CD4-positive, CD25-positive, alpha-beta regulatory T cell (primary cell): ENCODE data around the gene IFITM10. TPM values are rescaled to one million over a fixed set of nuclear protein-coding genes. Genes with fewer than 3 reads are reported as not detected.
"Not testable (repeated sequence)": the region's sequence is repeated elsewhere in the genome, so short reads cannot be mapped to it uniquely, and the experiment has no call there.

Source experiments
- ATAC-seq, 2 donors: fragments of 150-1000 bp; cut with Tn5 transposase; one replicate each; pipeline ENCODE4 v1.10.0; 2021; ENCODE audit warnings: low read depth in 2 of 2, moderate number of reproducible peaks in 2 of 2, moderate library complexity in 1 of 2
- DNase-seq, 3 donors: peaks; one replicate each; pipeline versions ENCODE4 v3.0.0 to v3.0.0-alpha.2; 2012 to 2022; ENCODE audit warnings: mixed read lengths in 1 of 3
- H3K27ac ChIP-seq: one replicate; pipeline ENCODE4 v1.7.0; 2013; ENCODE audit warnings: mild to moderate bottlenecking, low read length; ENCODE audit not compliant: insufficient read depth, poor library complexity, severe bottlenecking
- H3K27me3 ChIP-seq: one replicate; pipeline ENCODE4 v1.7.0; 2013; ENCODE audit warnings: low read length; ENCODE audit not compliant: control insufficient read depth, insufficient read depth
- H3K36me3 ChIP-seq: one replicate; pipeline ENCODE4 v1.7.0; 2013; ENCODE audit warnings: mild to moderate bottlenecking, low read length, moderate library complexity; ENCODE audit not compliant: control insufficient read depth, insufficient read depth
- H3K4me1 ChIP-seq: 2 replicates; pipeline ENCODE4 v1.7.0; 2013; ENCODE audit warnings: mild to moderate bottlenecking, low read length; ENCODE audit not compliant: insufficient read depth, control insufficient read depth, poor library complexity, severe bottlenecking
- H3K4me3 ChIP-seq: one replicate; pipeline ENCODE4 v1.7.0; 2013; ENCODE audit warnings: low read depth, mild to moderate bottlenecking, low read length, moderate library complexity
- H3K9me3 ChIP-seq, 2 experiments: 1 replicate in 1 of 2; 2 replicates in 1 of 2; pipeline ENCODE4 v1.7.0; 2013; ENCODE audit warnings: low read length in 2 of 2, mild to moderate bottlenecking in 1 of 2, moderate library complexity in 1 of 2; ENCODE audit not compliant: control insufficient read depth in 2 of 2
- H3K27ac Mint-ChIP-seq, 3 donors: one replicate each; pipeline ENCODE4 v1.8.0; 2020 to 2022; ENCODE audit warnings: mild to moderate bottlenecking in 3 of 3, mixed read lengths in 3 of 3, moderate library complexity in 2 of 3
- H3K27me3 Mint-ChIP-seq: one replicate; pipeline ENCODE4 v1.8.0; 2022; ENCODE audit warnings: mild to moderate bottlenecking, mixed read lengths
- H3K36me3 Mint-ChIP-seq: one replicate; pipeline ENCODE4 v1.8.0; 2020; ENCODE audit warnings: mixed read lengths
- H3K4me1 Mint-ChIP-seq, 4 donors: one replicate each; pipeline ENCODE4 v1.8.0; 2020 to 2022; ENCODE audit warnings: mixed read lengths in 4 of 4, mild to moderate bottlenecking in 1 of 4
- H3K4me3 Mint-ChIP-seq, 4 donors: one replicate each; pipeline ENCODE4 v1.8.0; 2020 to 2022; ENCODE audit warnings: mild to moderate bottlenecking in 4 of 4, mixed read lengths in 4 of 4, moderate library complexity in 3 of 4
- H3K9me3 Mint-ChIP-seq, 7 donors: one replicate each; pipeline ENCODE4 v1.8.0; 2020 to 2022; ENCODE audit warnings: mixed read lengths in 7 of 7, mild to moderate bottlenecking in 3 of 7, moderate library complexity in 2 of 7
- polyA plus RNA-seq, 4 donors: library from polyadenylated mRNA; unstranded; fragments of 300-500 nt; fragmentation: Illumina TruSeq; gene quantifications; one replicate each; pipeline ENCODE4 v1.2.3, GENCODE V29; 2021
- total RNA-seq: library from RNA; stranded (reverse); gene quantifications from one replicate; pipeline ENCODE4 v1.2.3, GENCODE V29; 2022

IFITM10 gene
- total and polyA plus RNA-seq, 5 donors from 2014 or later, result 2.4 TPM; not detected in 4

DNA sequence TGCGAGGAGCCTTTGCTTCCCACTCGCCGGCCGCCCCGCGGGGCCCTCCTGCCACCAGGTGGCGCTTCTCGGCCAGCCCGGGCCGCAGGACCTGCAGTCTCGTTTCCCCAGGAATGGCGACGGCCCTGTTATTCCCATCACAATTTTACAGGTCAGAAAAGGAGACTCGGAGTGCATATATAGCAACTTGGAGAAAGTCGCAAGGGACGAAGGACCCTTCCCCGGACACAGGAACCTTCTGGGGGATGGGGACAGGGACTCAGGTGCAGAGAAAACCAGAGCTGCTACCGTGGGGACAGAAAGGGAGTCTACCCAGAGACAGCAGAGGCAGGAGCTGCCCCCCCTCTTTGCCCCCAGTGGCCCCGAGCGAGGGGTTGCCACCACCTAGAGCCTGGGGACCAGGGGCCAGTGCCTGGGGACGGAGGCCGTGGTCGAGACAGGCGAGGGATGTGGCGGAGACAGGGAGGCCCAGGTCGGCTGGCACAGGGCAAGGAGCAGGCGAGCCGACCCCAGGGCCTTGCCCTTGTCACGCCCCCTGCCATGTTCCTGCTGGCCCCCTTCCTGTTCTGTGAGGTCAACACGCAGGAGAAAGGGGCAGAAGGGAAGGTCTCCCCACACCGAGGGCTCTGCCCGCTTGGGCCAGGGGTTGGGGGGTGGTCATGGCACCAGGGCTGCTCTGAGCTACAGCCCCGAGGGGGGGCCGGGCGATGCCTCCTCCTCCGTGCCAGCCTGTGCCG, 56.9 kb downstream of the IFITM10 start:
- ATAC-seq, result peak in 1 of 2 donors; percentile 41
- Histone ChIP-seq H3K27me3 (no peaks in the 10 kb centered on the region), H3K4me1 (peaks cover 15% of the 10 kb centered on the region), H3K36me3 (no peaks in the 10 kb centered on the region), H3K4me3 (peak overlapping the region; percentile 26), H3K27ac (no peak overlapping the region), H3K9me3 (no peaks in the 10 kb centered on the region)
- Mint-ChIP-seq H3K4me3 (peak overlapping the region in 2 of 4 donors; percentile 72 to 81), H3K9me3 (peaks cover 0 to 2% (median 0%) of the 10 kb centered on the region in 7 donors), H3K27me3 (peaks cover 13% of the 10 kb centered on the region), H3K36me3 (no peaks in the 10 kb centered on the region), H3K27ac (peak overlapping the region in 1 of 3 donors; percentile 69), H3K4me1 (peaks cover 0 to 8% (median 0%) of the 10 kb centered on the region in 4 donors)
- DNase-seq, result peak; percentile 54 to 63 (median 56)

DNA sequence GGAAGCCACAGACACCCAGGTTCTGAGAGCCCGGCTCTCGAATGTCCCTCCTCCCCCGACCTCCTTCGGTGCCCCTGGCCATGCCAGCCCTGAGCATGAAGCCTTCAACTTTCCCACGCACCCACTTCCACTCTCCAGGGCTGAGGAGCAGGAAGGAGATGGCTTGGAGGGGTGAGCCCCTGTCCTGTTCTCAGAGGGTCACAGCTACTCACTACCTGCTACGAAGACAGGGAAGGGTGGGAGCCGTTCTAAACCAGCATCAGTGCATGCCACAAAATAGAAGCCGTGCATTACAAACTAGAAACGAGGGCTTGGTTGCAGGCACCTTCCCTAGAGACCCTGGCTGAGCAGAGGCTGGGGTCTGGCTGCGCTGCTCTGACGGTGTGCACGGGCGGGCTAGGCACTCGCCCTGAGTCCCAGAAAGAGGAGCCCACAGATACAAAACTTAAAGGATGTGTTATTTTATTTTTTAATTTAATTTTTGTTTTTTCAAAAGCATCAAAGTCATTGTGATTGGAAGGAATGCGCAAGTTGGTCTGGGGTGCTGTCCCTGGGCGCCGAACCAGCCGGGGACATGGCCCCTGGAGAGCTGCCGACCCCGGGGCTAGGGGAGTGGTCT, 57.6 kb downstream of the IFITM10 start:
- Histone ChIP-seq H3K9me3 (no peaks in the 10 kb centered on the region), H3K27ac (no peak overlapping the region), H3K4me3 (no peak overlapping the region), H3K36me3 (no peaks in the 10 kb centered on the region), H3K27me3 (no peaks in the 10 kb centered on the region), H3K4me1 (peaks cover 15% of the 10 kb centered on the region)
- ATAC-seq, result no peak
- Mint-ChIP-seq H3K4me3 (peak overlapping the region in 1 of 4 donors; percentile 72), H3K36me3 (no peaks in the 10 kb centered on the region), H3K4me1 (peaks cover 0 to 8% (median 0%) of the 10 kb centered on the region in 4 donors), H3K9me3 (no peaks in the 10 kb centered on the region), H3K27ac (no peak overlapping the region), H3K27me3 (peaks cover 8% of the 10 kb centered on the region)
- no peak for DNase-seq

DNA sequence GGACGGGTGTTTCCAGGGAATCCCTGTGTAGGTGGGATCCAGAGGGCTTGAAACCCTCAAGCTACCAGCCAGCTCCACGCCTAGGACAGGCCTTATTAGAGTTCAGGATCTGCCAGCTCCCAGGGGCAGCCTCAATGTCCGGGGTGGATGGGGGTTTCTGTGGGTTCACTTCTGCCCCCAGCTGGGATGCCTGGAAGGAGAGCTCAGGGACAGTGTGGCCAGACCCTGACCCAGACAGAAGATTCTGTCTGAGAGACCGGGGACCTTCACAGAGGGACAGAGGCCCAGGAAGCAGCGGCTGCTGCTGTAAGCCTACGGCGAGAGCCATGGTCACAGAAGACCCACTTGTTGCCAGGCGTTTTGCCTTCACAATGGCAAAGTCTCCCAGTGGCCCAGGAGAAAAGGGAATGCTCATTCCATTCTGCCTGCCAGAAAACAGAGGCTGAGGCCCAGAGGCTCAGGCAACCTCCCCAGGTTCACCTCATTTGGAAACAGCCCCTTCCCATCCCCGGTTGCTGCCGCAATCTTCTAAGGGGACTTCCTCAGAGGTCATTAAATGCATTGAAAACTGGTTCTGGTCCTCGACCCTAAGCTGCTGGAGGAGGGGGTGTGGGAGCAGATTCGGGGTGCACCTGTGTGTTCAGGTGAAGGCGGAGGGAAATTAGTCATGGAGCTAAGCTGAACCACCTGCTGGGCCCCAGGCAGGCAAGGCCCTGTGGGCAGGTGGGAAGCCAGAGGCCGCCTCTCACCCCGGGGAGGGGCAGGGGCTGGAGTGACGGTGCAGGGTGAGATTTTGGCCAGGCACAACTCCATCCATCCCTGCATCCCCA, 58.3 kb downstream of the IFITM10 start:
- H3K4me3 Mint-ChIP-seq, result peak overlapping the region in 1 of 4 donors; percentile 28
- peaks cover 6% of the 10 kb centered on the region for H3K27me3 Mint-ChIP-seq
- no peak for ATAC-seq

DNA sequence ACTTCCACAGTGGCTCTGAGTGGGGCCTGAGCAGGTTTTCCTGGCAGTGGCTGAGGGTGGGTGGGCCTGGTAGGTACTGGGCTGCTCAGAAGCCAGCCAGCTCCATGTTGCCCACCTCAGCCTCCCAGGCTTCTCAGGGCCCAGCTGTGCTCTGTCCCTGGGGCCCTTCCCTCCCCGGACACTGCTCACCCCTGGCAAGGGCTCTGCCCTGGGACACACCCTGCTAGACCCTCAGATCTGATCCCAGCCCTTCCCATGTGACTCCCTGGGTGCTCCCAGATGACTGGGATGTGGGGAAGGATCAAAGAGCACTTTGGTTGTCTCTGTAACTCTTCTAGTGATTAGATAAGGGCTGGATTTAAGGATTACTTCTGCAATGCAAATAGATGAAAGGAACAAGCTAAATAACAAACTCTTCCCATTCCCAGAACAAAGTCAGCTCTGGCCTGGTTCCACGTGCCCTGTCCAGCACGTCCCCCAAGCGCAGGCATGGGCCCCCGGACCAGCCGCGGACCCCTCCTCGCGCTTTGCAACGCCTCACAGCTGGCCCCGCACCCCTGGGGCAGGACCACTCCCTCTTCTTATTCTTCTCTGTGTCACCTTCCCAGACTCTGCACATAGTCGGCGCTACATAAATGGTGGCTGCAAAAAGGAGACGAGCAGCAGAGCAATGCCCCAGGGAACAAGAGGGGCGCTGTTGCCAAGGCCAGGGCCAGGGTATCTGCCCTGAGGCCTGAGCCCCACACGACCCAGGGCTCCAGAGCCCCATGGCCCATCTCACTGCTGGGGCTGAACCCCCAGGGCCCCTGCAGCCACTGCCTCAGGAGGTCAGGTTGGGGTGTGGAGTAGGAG, 59.1 kb downstream of the IFITM10 start:
- no peak for ATAC-seq
- Histone ChIP-seq H3K36me3 (no peaks in the 10 kb centered on the region), H3K27ac (no peak overlapping the region), H3K27me3 (no peaks in the 10 kb centered on the region), H3K4me3 (no peak overlapping the region), H3K4me1 (peaks cover 15% of the 10 kb centered on the region), H3K9me3 (no peaks in the 10 kb centered on the region)
- no peak overlapping the region for H3K4me3 Mint-ChIP-seq
- H3K27me3 Mint-ChIP-seq, result peaks cover 4% of the 10 kb centered on the region
- H3K9me3 Mint-ChIP-seq, result no peaks in the 10 kb centered on the region
- no peak overlapping the region for H3K27ac Mint-ChIP-seq
- H3K4me1 Mint-ChIP-seq, result peaks cover 0 to 8% (median 0%) of the 10 kb centered on the region in 4 donors
- H3K36me3 Mint-ChIP-seq, result no peaks in the 10 kb centered on the region
- no peak for DNase-seq

More for the DNA sequence above, 58.3 kb downstream of the IFITM10 start:
- no peaks in the 10 kb centered on the region for H3K9me3 ChIP-seq
- H3K36me3 Mint-ChIP-seq, result no peaks in the 10 kb centered on the region
- H3K9me3 Mint-ChIP-seq, result no peaks in the 10 kb centered on the region
- no peak overlapping the region for H3K27ac ChIP-seq
- H3K4me3 ChIP-seq, result no peak overlapping the region
- H3K4me1 Mint-ChIP-seq, result peaks cover 0 to 8% (median 0%) of the 10 kb centered on the region in 4 donors
- H3K36me3 ChIP-seq, result no peaks in the 10 kb centered on the region
- peaks cover 15% of the 10 kb centered on the region for H3K4me1 ChIP-seq
- H3K27ac Mint-ChIP-seq, result no peak overlapping the region
- no peaks in the 10 kb centered on the region for H3K27me3 ChIP-seq
- no peak for DNase-seq

DNA sequence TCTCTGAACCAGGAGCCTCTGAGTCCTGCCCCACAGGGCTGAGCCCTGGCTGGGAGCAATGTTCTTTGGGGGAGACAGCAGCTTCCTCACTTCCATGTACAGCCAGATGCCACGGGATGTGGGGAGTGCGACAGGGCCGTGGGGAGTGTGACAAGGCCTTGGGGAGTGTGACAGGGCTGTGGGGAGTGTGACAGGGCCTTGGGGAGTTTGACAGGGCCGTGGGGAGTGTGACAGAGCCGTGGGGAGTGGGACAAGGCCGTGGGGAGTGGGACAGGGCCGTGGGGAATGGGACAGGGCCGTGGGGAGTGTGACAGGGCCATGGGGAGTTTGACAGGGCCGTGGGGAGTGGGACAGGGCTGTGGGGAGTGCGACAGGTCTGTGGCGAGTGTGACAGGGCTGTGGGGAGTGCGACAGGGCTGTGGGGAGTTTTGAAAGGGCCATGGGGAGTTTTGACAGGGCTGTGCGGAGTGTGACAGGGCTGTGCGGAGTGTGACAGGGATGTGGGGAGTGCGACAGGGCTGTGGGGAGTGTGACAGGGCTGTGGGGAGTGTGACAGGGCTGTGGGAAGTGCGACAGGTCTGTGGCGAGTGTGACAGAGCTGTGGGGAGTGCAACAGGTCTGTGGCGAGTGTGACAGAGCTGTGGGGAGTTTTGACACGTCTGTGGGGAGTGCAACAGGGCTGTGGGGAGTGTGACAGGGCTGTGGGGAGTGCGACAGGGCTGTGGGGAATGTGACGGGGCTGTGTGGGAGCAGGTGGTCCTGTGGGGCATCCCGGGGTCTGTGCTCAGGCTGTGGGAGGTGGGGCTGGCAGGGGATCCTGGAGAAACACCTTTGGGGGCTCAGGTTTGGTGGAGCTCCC, 60.0 kb downstream of the IFITM10 start:
- Mint-ChIP-seq H3K4me1 (peaks cover 0 to 7% (median 0%) of the 10 kb centered on the region in 4 donors), H3K4me3 (no peak overlapping the region), H3K27ac (peak overlapping the region in 1 of 3 donors; percentile 76), H3K27me3 (no peaks in the 10 kb centered on the region), H3K9me3 (no peaks in the 10 kb centered on the region), H3K36me3 (no peaks in the 10 kb centered on the region)
- no peaks in the 10 kb centered on the region for H3K36me3 ChIP-seq
- no peak overlapping the region for H3K4me3 ChIP-seq
- ATAC-seq (no peak), DNase-seq (no peak)
- H3K27ac ChIP-seq, result no peak overlapping the region
- peaks cover 15% of the 10 kb centered on the region for H3K4me1 ChIP-seq
- H3K9me3 ChIP-seq, result no peaks in the 10 kb centered on the region
- H3K27me3 ChIP-seq, result no peaks in the 10 kb centered on the region

DNA sequence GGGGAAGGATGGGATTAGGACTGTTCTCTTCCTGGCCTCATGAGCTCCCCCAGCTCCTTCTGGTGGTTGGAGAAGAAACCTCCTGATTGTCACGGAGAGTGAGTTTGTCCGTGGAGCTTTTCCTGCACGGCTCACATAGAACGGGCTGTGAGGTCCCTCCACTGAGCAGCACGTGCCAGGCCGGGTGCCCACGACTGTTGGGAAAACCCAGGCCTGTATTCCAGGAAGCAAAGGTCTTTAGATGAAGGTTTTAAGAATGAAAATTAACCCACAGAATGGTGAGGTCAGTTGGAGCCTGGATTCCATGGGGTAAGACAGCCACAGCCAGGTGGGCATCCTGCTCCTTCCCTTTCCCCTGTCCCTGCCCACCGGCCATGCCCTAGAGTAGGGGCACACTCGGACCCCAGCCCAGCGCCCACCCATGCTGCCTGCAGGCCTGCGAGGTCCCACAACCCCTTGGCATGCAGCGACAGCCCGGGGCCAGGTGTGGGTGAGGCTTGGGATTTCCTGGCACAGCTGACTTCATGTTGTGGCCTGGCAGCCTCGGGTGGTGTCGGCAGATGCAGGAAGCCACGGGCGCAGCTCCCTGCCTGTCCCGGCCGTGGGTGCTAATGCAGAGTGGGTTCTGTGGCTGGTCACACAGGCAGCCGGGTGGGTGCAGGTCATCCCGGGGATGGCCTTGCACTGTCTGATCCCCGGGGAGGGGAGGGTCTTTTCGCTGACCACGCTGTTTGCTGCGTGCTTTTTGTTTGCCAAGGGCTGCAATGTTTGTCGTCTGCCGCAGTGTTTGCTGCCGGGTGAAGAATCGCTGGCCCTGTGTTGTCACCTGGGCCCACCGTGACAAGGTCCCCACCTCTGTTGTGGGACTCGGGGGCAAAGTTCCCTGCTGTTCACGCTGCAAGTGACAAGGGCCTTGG, 60.9 kb downstream of the IFITM10 start:
- not testable (repeated sequence) for DNase-seq, H3K27ac Mint-ChIP-seq, H3K27ac ChIP-seq, H3K27me3 Mint-ChIP-seq, ATAC-seq, H3K36me3 Mint-ChIP-seq, H3K4me3 ChIP-seq, H3K36me3 ChIP-seq, H3K9me3 Mint-ChIP-seq, H3K27me3 ChIP-seq, H3K4me1 Mint-ChIP-seq, H3K4me3 Mint-ChIP-seq, H3K9me3 ChIP-seq
- H3K4me1 ChIP-seq, result peaks cover 15% of the 10 kb centered on the region
